Measurements from ENCODE around the gene RORC. TPM values are rescaled to one million over a fixed set of nuclear protein-coding genes. Genes with fewer than 3 reads are reported as not detected.

The RORC gene
- total and polyA plus RNA-seq, 2 of the 8 experiments (the other 6 are each of a cell fraction or from before 2014, with no cell fraction given): 0.44 to 0.54 TPM

- ChIA-PET CTCF (ENCODE audit: partially characterized antibody) (no interaction called here), POLR2A (ENCODE audit: partially characterized antibody) (no interaction called here)
- H3K9me3 ChIP-seq (ENCODE audit: insufficient read depth in 2 of 2, low read depth in 1 of 2, low read length in 1 of 2): no peaks in the 10 kb centered on the region
- H2BK20ac ChIP-seq (ENCODE audit: low read length): no peak overlapping the region
- H3K79me1 ChIP-seq (ENCODE audit: low read depth, low read length): no peaks in the 10 kb centered on the region
- FAIRE-seq (no peak), DNase-seq (ENCODE audit: low read depth in 1 of 2, low spot score in 2 of 2) (no peak)
- no peak overlapping the region for H2BK15ac ChIP-seq (ENCODE audit: low read length)
- peaks cover 22 to 64% (median 49%) of the 10 kb centered on the region in 4 experiments for H3K27me3 ChIP-seq (replicated peaks in 1 of 4; ENCODE audit: control insufficient read depth in 3 of 4, extremely low read depth in 1 of 4, insufficient read depth in 3 of 4, low read length in 3 of 4)
- H3K4me1 ChIP-seq (replicated peaks in 1 of 4; ENCODE audit: control insufficient read depth in 3 of 4, insufficient read depth in 4 of 4, low read length in 3 of 4): peaks cover 8 to 16% (median 12%) of the 10 kb centered on the region in 4 experiments
- no peak overlapping the region for H2BK12ac ChIP-seq (ENCODE audit: low read depth, low read length)
- no peak overlapping the region for H3K23ac ChIP-seq (ENCODE audit: insufficient read length)
- H4K91ac ChIP-seq (replicated peaks; ENCODE audit: insufficient read length, low read length): no peak overlapping the region
- H4K20me1 ChIP-seq (replicated peaks in 1 of 2; ENCODE audit: control insufficient read depth in 1 of 2, insufficient read depth in 2 of 2, low read length in 2 of 2): peaks cover 4 to 8% of the 10 kb centered on the region in 2 experiments
- H3K4me2 ChIP-seq (ENCODE audit: insufficient read depth in 1 of 2, low read depth in 2 of 2, low read length in 2 of 2): no peak overlapping the region
- peaks cover 2% of the 10 kb centered on the region; the same call in 1 of the 2 replicates for H3K23me2 ChIP-seq (ENCODE audit: low read depth, low read length)
- H3K18ac ChIP-seq (ENCODE audit: extremely low read depth, low read length): no peak overlapping the region
- H2AFZ ChIP-seq (ENCODE audit: low read length): no peak overlapping the region
- no peak overlapping the region for H4K8ac ChIP-seq (ENCODE audit: extremely low read depth, insufficient read depth, low read length)
- no peak overlapping the region for H2BK5ac ChIP-seq (ENCODE audit: low read depth, low read length)
- no peaks in the 10 kb centered on the region for H3K79me2 ChIP-seq (ENCODE audit: control insufficient read depth in 1 of 2, insufficient read depth in 2 of 2, low read length in 2 of 2)
- no peak overlapping the region for H3K9ac ChIP-seq (replicated peaks in 1 of 4; ENCODE audit: extremely low read depth in 1 of 4, low read depth in 3 of 4, low read length in 3 of 4)
- no peak overlapping the region for H3K56ac ChIP-seq (replicated peaks; ENCODE audit: insufficient read length, low read depth, low read length)
- H2BK120ac ChIP-seq (replicated peaks; ENCODE audit: low read depth, low read length): no peak overlapping the region
- H3K27ac ChIP-seq (ENCODE audit: low read depth, low read length): no peak overlapping the region
- no peak overlapping the region for H4K5ac ChIP-seq (ENCODE audit: insufficient read length, low read depth, low read length)
- H3K4ac ChIP-seq (replicated peaks; ENCODE audit: insufficient read length, low read depth, low read length): peak overlapping the region; percentile 36
- H3K4me3 ChIP-seq (ENCODE audit: extremely low read depth in 1 of 4, insufficient read depth in 2 of 4, low read depth in 3 of 4, low read length in 4 of 4): no peak overlapping the region
- H3K36me3 ChIP-seq (ENCODE audit: control insufficient read depth in 2 of 4, insufficient read depth in 4 of 4, low read length in 3 of 4): no peaks in the 10 kb centered on the region
- TF ChIP-seq SRF (IDR thresholded peaks at IDR 0.05; ENCODE audit: low read depth, low read length): no peak
- TF ChIP-seq MAFK (IDR thresholded peaks at IDR 0.05; ENCODE audit: low read depth, low read length): peak; percentile 38
- no peak overlapping the region for H3K14ac ChIP-seq (ENCODE audit: insufficient read length)
- no peak overlapping the region for H2AK5ac ChIP-seq (ENCODE audit: low read depth, low read length)
Measured at GRCh38 chr1:151862604-151863003, 31.0 kb upstream of the RORC start.

Data from H1 (cell line).